Breast epithelium (tissue), 4 donors: ENCODE data around the gene PABPC3. TPM values are rescaled to one million over a fixed set of nuclear protein-coding genes. Genes with fewer than 3 reads are reported as not detected.
A peak's percentile ranks its signal among the peaks of the same experiment; 100 is the strongest.

Experiments
- DNase-seq, 2 donors: peaks; one replicate each; pipeline ENCODE4 v3.0.0-alpha.2; 2019; ENCODE audit warnings: low spot score in 2 of 2
- H3K27ac ChIP-seq, 2 donors: fragments of 200-600 bp; sonication (generic) in 1 of 2; one replicate each; pipeline ENCODE4 v1.5.1; 2016 to 2019; ENCODE audit warnings: mild to moderate bottlenecking in 1 of 2
- H3K27me3 ChIP-seq, 2 donors: fragments of 200-600 bp; sonication (generic) in 1 of 2; one replicate each; pipeline versions ENCODE4 v1.5.1 to v1.6.0; 2017 to 2019; ENCODE audit warnings: control low read depth in 1 of 2, mild to moderate bottlenecking in 1 of 2
- H3K36me3 ChIP-seq: fragments of 200-600 bp; one replicate; pipeline ENCODE4 v1.5.1; 2019
- H3K4me1 ChIP-seq, 2 donors: fragments of 200-600 bp; sonication (generic); one replicate each; pipeline ENCODE4 v1.5.1; 2016 to 2019; ENCODE audit warnings: control low read depth in 1 of 2
- H3K4me3 ChIP-seq, 3 donors: fragments of 200-600 bp; sonication (generic); 1 replicate in 2 of 3; 2 replicates in 1 of 3; pipeline ENCODE4 v1.5.1; 2016 to 2019; ENCODE audit warnings: mild to moderate bottlenecking in 3 of 3, moderate library complexity in 2 of 3
- H3K9me3 ChIP-seq, 2 donors: fragments of 200-600 bp; sonication (generic) in 1 of 2; one replicate each; pipeline ENCODE4 v1.5.1; 2016 to 2019; ENCODE audit warnings: control low read depth in 1 of 2
- CTCF ChIP-seq, 3 donors: fragments of 450-650 bp; IDR thresholded peaks; one replicate each; pipeline ENCODE4 v1.5.1; 2016 to 2017; ENCODE audit warnings: antibody characterized with exemption in 3 of 3, mild to moderate bottlenecking in 3 of 3, moderate library complexity in 3 of 3
- POLR2A ChIP-seq: fragments of 450-650 bp; IDR thresholded peaks from one replicate; pipeline ENCODE4 v1.6.1; 2016; ENCODE audit warnings: antibody characterized with exemption, mild to moderate bottlenecking, moderate library complexity
- POLR2AphosphoS5 ChIP-seq, 3 donors: sonication (generic); formaldehyde crosslinking; IDR thresholded peaks; one replicate each; pipeline ENCODE4 v1.6.1; 2017; ENCODE audit warnings: antibody characterized with exemption in 3 of 3
- intact Hi-C: fragments of 100-400 bp; cut with DNase I; formaldehyde crosslinking; loops from one replicate; pipeline ENCODE4 v1.15.1; 2023; ENCODE audit warnings: low total_unique reads
- total RNA-seq, 3 donors: library from RNA; depleted of rRNA; stranded (reverse); fragments of >200 nt; gene quantifications; one replicate each; pipeline ENCODE4 v1.1.0, GENCODE V29; 2016

PABPC3 gene
- total RNA-seq, 3 donors from 2014 or later = 0.15 to 0.32 TPM; not detected in 1

GRCh38 chr13:25085125-25085742, 10.7 kb upstream of the PABPC3 start:
- Histone ChIP-seq H3K4me1 (no peaks in the 10 kb centered on the region), H3K27me3 (no peaks in the 10 kb centered on the region), H3K27ac (no peak overlapping the region), H3K4me3 (no peak overlapping the region), H3K36me3 (no peaks in the 10 kb centered on the region), H3K9me3 (no peaks in the 10 kb centered on the region)
- DNase-seq = no peak
- peak in 1 of 3 donors; percentile 41 for TF ChIP-seq CTCF (IDR thresholded peaks at IDR 0.05)
- TF ChIP-seq POLR2AphosphoS5 (IDR thresholded peaks at IDR 0.05) = no peak
- intact Hi-C loops = no loop called here

- intact Hi-C loops = no loop called here
- no peak overlapping the region for H3K4me3 ChIP-seq
- no peaks in the 10 kb centered on the region for H3K27me3 ChIP-seq
- H3K4me1 ChIP-seq = no peaks in the 10 kb centered on the region
- no peaks in the 10 kb centered on the region for H3K36me3 ChIP-seq
- TF ChIP-seq CTCF (IDR thresholded peaks at IDR 0.05) (no peak), POLR2AphosphoS5 (IDR thresholded peaks at IDR 0.05) (no peak), POLR2A (no peak)
- H3K27ac ChIP-seq = no peak overlapping the region
- no peak for DNase-seq
- no peaks in the 10 kb centered on the region for H3K9me3 ChIP-seq
These were observed 7.2 kb upstream of the PABPC3 start for GRCh38 chr13:25088562-25089221.

GRCh38 chr13:25097426-25097825, 1.5 kb downstream of the PABPC3 start:
- Histone ChIP-seq H3K9me3 (no peaks in the 10 kb centered on the region), H3K4me1 (no peaks in the 10 kb centered on the region), H3K4me3 (no peak overlapping the region), H3K36me3 (no peaks in the 10 kb centered on the region), H3K27me3 (peaks cover 0 to 17% of the 10 kb centered on the region in 2 donors), H3K27ac (no peak overlapping the region)
- intact Hi-C loops = no loop called here
- TF ChIP-seq POLR2AphosphoS5 (IDR thresholded peaks at IDR 0.05) (no peak), POLR2A (no peak), CTCF (IDR thresholded peaks at IDR 0.05) (no peak)
- DNase-seq = no peak

- Histone ChIP-seq H3K36me3 (no peaks in the 10 kb centered on the region), H3K9me3 (no peaks in the 10 kb centered on the region), H3K4me1 (no peaks in the 10 kb centered on the region), H3K27ac (no peak overlapping the region), H3K27me3 (no peaks in the 10 kb centered on the region), H3K4me3 (no peak overlapping the region)
- intact Hi-C loops = no loop called here
- TF ChIP-seq CTCF (IDR thresholded peaks at IDR 0.05) (no peak), POLR2A (no peak), POLR2AphosphoS5 (IDR thresholded peaks at IDR 0.05) (no peak)
- no peak for DNase-seq
These were observed 7.8 kb downstream of the PABPC3 start for GRCh38 chr13:25103711-25104110.

GRCh38 chr13:25109341-25109740, 13.4 kb downstream of the PABPC3 start:
- Histone ChIP-seq H3K36me3 (no peaks in the 10 kb centered on the region), H3K4me1 (no peaks in the 10 kb centered on the region), H3K27me3 (no peaks in the 10 kb centered on the region), H3K27ac (no peak overlapping the region), H3K9me3 (no peaks in the 10 kb centered on the region), H3K4me3 (no peak overlapping the region)
- TF ChIP-seq POLR2AphosphoS5 (IDR thresholded peaks at IDR 0.05) (no peak), POLR2A (no peak), CTCF (IDR thresholded peaks at IDR 0.05) (no peak)
- DNase-seq = no peak
- intact Hi-C loops = no loop called here
